ENCODE data around the gene SYT5. TPM values are rescaled to one million over a fixed set of nuclear protein-coding genes. Genes with fewer than 3 reads are reported as not detected.

Gene SYT5
- total and polyA plus RNA-seq, 9 of the 15 experiments (the other 6 are each of a cell fraction or from before 2014, with no cell fraction given) = 1.3 to 20.9 (median 8.8) TPM

GRCh38 chr19:55206664-55207500 is 26.8 kb upstream of the SYT5 start (continued):
- TF ChIP-seq RBBP5 (IDR thresholded peaks at IDR 0.05; ENCODE audit: borderline replicate concordance, insufficient read depth, low read length, poor library complexity, severe bottlenecking) = peak; percentile 65
- no peak for TF ChIP-seq HNRNPLL (IDR thresholded peaks at IDR 0.05; ENCODE audit: low read depth, low read length, poor library complexity, severe bottlenecking)
- TF ChIP-seq, protein P1, sequence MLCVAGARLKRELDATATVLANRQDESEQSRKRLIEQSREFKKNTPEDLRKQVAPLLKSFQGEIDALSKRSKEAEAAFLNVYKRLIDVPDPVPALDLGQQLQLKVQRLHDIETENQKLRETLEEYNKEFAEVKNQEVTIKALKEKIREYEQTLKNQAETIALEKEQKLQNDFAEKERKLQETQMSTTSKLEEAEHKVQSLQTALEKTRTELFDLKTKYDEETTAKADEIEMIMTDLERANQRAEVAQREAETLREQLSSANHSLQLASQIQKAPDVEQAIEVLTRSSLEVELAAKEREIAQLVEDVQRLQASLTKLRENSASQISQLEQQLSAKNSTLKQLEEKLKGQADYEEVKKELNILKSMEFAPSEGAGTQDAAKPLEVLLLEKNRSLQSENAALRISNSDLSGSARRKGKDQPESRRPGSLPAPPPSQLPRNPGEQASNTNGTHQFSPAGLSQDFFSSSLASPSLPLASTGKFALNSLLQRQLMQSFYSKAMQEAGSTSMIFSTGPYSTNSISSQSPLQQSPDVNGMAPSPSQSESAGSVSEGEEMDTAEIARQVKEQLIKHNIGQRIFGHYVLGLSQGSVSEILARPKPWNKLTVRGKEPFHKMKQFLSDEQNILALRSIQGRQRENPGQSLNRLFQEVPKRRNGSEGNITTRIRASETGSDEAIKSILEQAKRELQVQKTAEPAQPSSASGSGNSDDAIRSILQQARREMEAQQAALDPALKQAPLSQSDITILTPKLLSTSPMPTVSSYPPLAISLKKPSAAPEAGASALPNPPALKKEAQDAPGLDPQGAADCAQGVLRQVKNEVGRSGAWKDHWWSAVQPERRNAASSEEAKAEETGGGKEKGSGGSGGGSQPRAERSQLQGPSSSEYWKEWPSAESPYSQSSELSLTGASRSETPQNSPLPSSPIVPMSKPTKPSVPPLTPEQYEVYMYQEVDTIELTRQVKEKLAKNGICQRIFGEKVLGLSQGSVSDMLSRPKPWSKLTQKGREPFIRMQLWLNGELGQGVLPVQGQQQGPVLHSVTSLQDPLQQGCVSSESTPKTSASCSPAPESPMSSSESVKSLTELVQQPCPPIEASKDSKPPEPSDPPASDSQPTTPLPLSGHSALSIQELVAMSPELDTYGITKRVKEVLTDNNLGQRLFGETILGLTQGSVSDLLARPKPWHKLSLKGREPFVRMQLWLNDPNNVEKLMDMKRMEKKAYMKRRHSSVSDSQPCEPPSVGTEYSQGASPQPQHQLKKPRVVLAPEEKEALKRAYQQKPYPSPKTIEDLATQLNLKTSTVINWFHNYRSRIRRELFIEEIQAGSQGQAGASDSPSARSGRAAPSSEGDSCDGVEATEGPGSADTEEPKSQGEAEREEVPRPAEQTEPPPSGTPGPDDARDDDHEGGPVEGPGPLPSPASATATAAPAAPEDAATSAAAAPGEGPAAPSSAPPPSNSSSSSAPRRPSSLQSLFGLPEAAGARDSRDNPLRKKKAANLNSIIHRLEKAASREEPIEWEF (CRISPR knock-in tag; IDR thresholded peaks at IDR 0.05) = no peak
- TF ChIP-seq ZBED1 (IDR thresholded peaks at IDR 0.05) = 0 out of 2 replicates have a peak, but pooled peaks have one; percentile 29
- TF ChIP-seq BHLHE40 (IDR thresholded peaks at IDR 0.05; ENCODE audit: low read length) = peak; percentile 9; the same call in 1 of the 2 replicates
- peak; percentile 83 for TF ChIP-seq ZFX (CRISPR knock-in tag; IDR thresholded peaks at IDR 0.05)
- TF ChIP-seq ZSCAN29 (IDR thresholded peaks at IDR 0.05) = no peak
- TF ChIP-seq ZMIZ1 (IDR thresholded peaks at IDR 0.05; ENCODE audit: low read depth in 2 of 2, low read length in 2 of 2) = no peak
- TF ChIP-seq, protein P2, sequence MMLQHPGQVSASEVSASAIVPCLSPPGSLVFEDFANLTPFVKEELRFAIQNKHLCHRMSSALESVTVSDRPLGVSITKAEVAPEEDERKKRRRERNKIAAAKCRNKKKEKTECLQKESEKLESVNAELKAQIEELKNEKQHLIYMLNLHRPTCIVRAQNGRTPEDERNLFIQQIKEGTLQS (IDR thresholded peaks at IDR 0.05) = peak; percentile 98
- TF ChIP-seq, protein P2 (CRISPR knock-in tag; conservative IDR thresholded peaks at IDR 0.05) = peak; percentile 97; the same call in 1 of the 2 replicates
- TF ChIP-seq CCNT2 (IDR thresholded peaks at IDR 0.05; ENCODE audit: borderline replicate concordance, extremely low read depth, insufficient read length, low read depth, low read length) = peak; percentile 49
- TF ChIP-seq HDAC2 (IDR thresholded peaks at IDR 0.05) = peak; percentile 71; the same call in 1 of the 2 replicates
- TF ChIP-seq CHD2 (IDR thresholded peaks at IDR 0.05; ENCODE audit: low read depth, low read length) = no peak; the same call in 1 of the 2 replicates
- no peak for TF ChIP-seq GTF2B (IDR thresholded peaks at IDR 0.05; ENCODE audit: extremely low read depth, insufficient read length)
- no peak for TF ChIP-seq POLR3G (IDR thresholded peaks at IDR 0.05; ENCODE audit: extremely low read depth, insufficient read length, insufficient replicate concordance)
- no peak for TF ChIP-seq ZNF436 (CRISPR knock-in tag; IDR thresholded peaks at IDR 0.05)
- no peak for TF ChIP-seq ZNF717 (CRISPR knock-in tag; IDR thresholded peaks at IDR 0.05)
